ENCODE measurements around the gene GRID2.

- TF ChIP-seq CTCF (optimal IDR thresholded peaks at IDR 0.05 in 1 of 3, IDR thresholded peaks at IDR 0.05 in 1 of 3, conservative IDR thresholded peaks at IDR 0.05 in 1 of 3; ENCODE audit: extremely low read depth in 1 of 3, insufficient read depth in 2 of 3, low read length in 3 of 3) (no peak), EZH2 (IDR thresholded peaks at IDR 0.05; ENCODE audit: low read length) (no peak)
Observed at GRCh38 chr4:92483341-92483740, 179.6 kb downstream of the GRID2 start.
